HepG2 (cell line): ENCODE data around the gene RUSC1. TPM values are rescaled to one million over a fixed set of nuclear protein-coding genes. Genes with fewer than 3 reads are reported as not detected.

ENCODE experiments used
- CSRNP2 ChIP-seq: sonication (generic); formaldehyde crosslinking; conservative IDR thresholded peaks from 2 replicates; pipeline ENCODE4 v1.8.0; 2022; ENCODE audit warnings: low read depth, missing genetic modification reagents
- ELF4 ChIP-seq: sonication (generic); formaldehyde crosslinking; IDR thresholded peaks from 2 replicates; pipeline ENCODE4 v1.5.0; 2020; ENCODE audit warnings: missing genetic modification reagents, mild to moderate bottlenecking, moderate library complexity, borderline replicate concordance
- ELK4 ChIP-seq: sonication (generic); formaldehyde crosslinking; IDR thresholded peaks from 2 replicates; pipeline ENCODE4 v1.9.0; 2021; ENCODE audit warnings: missing genetic modification reagents, borderline replicate concordance
- ETV5 ChIP-seq: IDR thresholded peaks from 2 replicates; pipeline ENCODE4 v1.6.1; 2018; ENCODE audit warnings: missing biosample characterization, missing genetic modification reagents, inconsistent platforms, borderline replicate concordance
- HIVEP1 ChIP-seq: sonication (generic); formaldehyde crosslinking; IDR thresholded peaks from 2 replicates; pipeline ENCODE4 v1.4.0; 2020; ENCODE audit warnings: mild to moderate bottlenecking, missing genetic modification reagents
- HOXA3 ChIP-seq: sonication (generic); formaldehyde crosslinking; IDR thresholded peaks from 2 replicates; pipeline ENCODE4 v1.5.0; 2020; ENCODE audit warnings: missing genetic modification reagents
- KLF12 ChIP-seq: sonication (generic); formaldehyde crosslinking; IDR thresholded peaks from 2 replicates; pipeline ENCODE4 v1.4.0; 2020; ENCODE audit warnings: missing genetic modification reagents, borderline replicate concordance
- KMT2A ChIP-seq: sonication (generic); formaldehyde crosslinking; IDR thresholded peaks from 2 replicates; pipeline ENCODE4 v1.4.0; 2020; ENCODE audit warnings: missing genetic modification reagents
- STAT5B ChIP-seq: sonication (generic); formaldehyde crosslinking; IDR thresholded peaks from 2 replicates; pipeline ENCODE4 v1.4.0; 2020; ENCODE audit warnings: missing genetic modification reagents
- TP53 ChIP-seq: sonication (generic); formaldehyde crosslinking; conservative IDR thresholded peaks from 2 replicates; pipeline ENCODE4 v1.4.0; 2020; ENCODE audit warnings: missing genetic modification reagents
- XBP1 ChIP-seq: sonication (generic); formaldehyde crosslinking; IDR thresholded peaks from 2 replicates; pipeline ENCODE4 v1.5.0; 2020; ENCODE audit warnings: missing genetic modification reagents
- ZNF317 ChIP-seq: sonication (generic); formaldehyde crosslinking; IDR thresholded peaks from 2 replicates; pipeline ENCODE4 v1.5.0; 2020; ENCODE audit warnings: mild to moderate bottlenecking, missing genetic modification reagents
- ZNF629 ChIP-seq: sonication (generic); formaldehyde crosslinking; conservative IDR thresholded peaks from 2 replicates; pipeline ENCODE4 v1.5.0; 2020; ENCODE audit warnings: missing genetic modification reagents
- ZSCAN22 ChIP-seq: sonication (generic); formaldehyde crosslinking; IDR thresholded peaks from 2 replicates; pipeline ENCODE4 v1.4.0; 2020; ENCODE audit warnings: mild to moderate bottlenecking, missing genetic modification reagents
- polyA plus RNA-seq, 8 experiments: library from polyadenylated mRNA; depleted of rRNA in 3 of 8; stranded (reverse) in 7 of 8; unstranded in 1 of 8; fragments of >200 nt; fragmentation: Illumina TruSeq in 4 of 8; extraction: Trizol in 4 of 8; gene quantifications; 2 replicates each; pipeline versions ENCODE4 v1.2.1 to v1.2.3, GENCODE V29; 2011 to 2016; ENCODE audit warnings: low read depth in 4 of 8, missing spikeins in 1 of 8, mixed read lengths in 1 of 8; ENCODE audit not compliant: insufficient read depth in 1 of 8
- total RNA-seq, 5 experiments: library from RNA; depleted of rRNA; stranded (reverse); fragments of >200 nt; fragmentation: Illumina TruSeq; extraction: Trizol; gene quantifications; 2 replicates each; pipeline ENCODE4 v1.2.3, GENCODE V29; 2016; ENCODE audit warnings: low read depth in 1 of 5
- TF ChIP-seq, protein P1 (sequence below): sonication (generic); formaldehyde crosslinking; IDR thresholded peaks from 2 replicates; pipeline ENCODE4 v1.5.0; 2020; ENCODE audit warnings: mild to moderate bottlenecking, missing genetic modification reagents, borderline replicate concordance
- TF ChIP-seq, protein P2 (sequence below): sonication (generic); formaldehyde crosslinking; IDR thresholded peaks from 2 replicates; pipeline ENCODE4 v1.5.1; 2020; ENCODE audit warnings: mild to moderate bottlenecking, missing genetic modification reagents, moderate library complexity

The RUSC1 gene
- total and polyA plus RNA-seq, 2 of the 13 experiments (the other 11 are each of a cell fraction or from before 2014, with no cell fraction given), result 18.7 to 20.4 TPM

DNA sequence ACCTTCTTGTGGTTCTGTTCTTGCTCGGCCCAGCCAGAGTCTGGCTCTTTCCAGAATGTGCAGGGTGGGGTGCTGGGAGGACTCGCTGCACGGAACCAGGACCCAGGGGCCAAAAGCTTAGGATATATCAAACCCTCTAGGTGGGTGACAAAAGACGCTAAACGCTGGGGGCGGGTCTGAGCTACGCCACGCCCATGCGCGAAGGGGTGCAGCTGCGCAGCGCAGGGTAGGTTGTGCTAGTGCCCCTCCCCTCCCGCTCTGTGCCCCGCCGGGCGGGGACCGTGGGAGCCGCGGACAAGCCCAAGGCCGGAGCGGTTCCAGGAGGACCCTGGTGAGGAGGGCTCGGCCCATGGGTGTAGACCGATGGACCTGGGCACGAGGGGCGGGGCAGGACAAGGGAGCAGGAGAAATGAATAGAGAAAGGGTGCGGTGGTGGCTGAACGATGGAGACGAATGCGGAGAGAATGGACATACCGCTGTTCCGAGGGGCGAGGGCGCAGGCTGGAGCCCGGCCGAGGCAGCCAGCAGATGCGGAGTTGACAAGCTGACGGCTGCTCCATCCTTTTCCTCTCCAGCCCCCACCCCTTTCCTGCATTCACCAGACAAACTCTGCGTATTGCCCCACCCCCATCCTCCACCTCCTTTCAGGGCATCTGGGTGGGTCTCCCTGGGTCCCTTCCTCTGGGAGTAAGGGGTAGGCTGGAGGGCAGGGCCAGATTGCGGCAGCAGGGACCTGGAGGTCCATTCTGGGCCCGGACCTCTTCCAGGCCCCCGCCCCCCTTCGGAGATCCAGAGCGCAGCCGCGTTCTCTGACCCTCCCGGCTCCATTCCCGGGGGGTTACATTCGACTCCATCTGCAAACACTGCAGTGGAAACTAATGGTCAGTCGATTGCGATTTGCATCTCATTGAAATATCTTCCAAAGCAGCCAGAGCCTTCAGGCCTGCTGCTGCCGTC is at the start of gene RUSC1 (continued):
- TF ChIP-seq, protein P1, sequence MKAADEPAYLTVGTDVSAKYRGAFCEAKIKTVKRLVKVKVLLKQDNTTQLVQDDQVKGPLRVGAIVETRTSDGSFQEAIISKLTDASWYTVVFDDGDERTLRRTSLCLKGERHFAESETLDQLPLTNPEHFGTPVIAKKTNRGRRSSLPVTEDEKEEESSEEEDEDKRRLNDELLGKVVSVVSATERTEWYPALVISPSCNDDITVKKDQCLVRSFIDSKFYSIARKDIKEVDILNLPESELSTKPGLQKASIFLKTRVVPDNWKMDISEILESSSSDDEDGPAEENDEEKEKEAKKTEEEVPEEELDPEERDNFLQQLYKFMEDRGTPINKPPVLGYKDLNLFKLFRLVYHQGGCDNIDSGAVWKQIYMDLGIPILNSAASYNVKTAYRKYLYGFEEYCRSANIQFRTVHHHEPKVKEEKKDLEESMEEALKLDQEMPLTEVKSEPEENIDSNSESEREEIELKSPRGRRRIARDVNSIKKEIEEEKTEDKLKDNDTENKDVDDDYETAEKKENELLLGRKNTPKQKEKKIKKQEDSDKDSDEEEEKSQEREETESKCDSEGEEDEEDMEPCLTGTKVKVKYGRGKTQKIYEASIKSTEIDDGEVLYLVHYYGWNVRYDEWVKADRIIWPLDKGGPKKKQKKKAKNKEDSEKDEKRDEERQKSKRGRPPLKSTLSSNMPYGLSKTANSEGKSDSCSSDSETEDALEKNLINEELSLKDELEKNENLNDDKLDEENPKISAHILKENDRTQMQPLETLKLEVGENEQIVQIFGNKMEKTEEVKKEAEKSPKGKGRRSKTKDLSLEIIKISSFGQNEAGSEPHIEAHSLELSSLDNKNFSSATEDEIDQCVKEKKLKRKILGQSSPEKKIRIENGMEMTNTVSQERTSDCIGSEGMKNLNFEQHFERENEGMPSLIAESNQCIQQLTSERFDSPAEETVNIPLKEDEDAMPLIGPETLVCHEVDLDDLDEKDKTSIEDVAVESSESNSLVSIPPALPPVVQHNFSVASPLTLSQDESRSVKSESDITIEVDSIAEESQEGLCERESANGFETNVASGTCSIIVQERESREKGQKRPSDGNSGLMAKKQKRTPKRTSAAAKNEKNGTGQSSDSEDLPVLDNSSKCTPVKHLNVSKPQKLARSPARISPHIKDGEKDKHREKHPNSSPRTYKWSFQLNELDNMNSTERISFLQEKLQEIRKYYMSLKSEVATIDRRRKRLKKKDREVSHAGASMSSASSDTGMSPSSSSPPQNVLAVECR (CRISPR knock-in tag), result no peak
- TF ChIP-seq ZNF629 (no peak), KLF12 (no peak), ETV5 (no peak), ELK4 (CRISPR knock-in tag) (no peak), CSRNP2 (CRISPR knock-in tag) (no peak), STAT5B (CRISPR knock-in tag) (no peak), XBP1 (no peak), ZSCAN22 (CRISPR knock-in tag) (no peak), ZNF317 (CRISPR knock-in tag) (no peak), HOXA3 (CRISPR knock-in tag) (peak; percentile 61; the same call in 1 of the 2 replicates), TP53 (CRISPR knock-in tag) (no peak), HIVEP1 (no peak), ELF4 (CRISPR knock-in tag) (no peak), KMT2A (CRISPR knock-in tag) (no peak)
- TF ChIP-seq, protein P2, sequence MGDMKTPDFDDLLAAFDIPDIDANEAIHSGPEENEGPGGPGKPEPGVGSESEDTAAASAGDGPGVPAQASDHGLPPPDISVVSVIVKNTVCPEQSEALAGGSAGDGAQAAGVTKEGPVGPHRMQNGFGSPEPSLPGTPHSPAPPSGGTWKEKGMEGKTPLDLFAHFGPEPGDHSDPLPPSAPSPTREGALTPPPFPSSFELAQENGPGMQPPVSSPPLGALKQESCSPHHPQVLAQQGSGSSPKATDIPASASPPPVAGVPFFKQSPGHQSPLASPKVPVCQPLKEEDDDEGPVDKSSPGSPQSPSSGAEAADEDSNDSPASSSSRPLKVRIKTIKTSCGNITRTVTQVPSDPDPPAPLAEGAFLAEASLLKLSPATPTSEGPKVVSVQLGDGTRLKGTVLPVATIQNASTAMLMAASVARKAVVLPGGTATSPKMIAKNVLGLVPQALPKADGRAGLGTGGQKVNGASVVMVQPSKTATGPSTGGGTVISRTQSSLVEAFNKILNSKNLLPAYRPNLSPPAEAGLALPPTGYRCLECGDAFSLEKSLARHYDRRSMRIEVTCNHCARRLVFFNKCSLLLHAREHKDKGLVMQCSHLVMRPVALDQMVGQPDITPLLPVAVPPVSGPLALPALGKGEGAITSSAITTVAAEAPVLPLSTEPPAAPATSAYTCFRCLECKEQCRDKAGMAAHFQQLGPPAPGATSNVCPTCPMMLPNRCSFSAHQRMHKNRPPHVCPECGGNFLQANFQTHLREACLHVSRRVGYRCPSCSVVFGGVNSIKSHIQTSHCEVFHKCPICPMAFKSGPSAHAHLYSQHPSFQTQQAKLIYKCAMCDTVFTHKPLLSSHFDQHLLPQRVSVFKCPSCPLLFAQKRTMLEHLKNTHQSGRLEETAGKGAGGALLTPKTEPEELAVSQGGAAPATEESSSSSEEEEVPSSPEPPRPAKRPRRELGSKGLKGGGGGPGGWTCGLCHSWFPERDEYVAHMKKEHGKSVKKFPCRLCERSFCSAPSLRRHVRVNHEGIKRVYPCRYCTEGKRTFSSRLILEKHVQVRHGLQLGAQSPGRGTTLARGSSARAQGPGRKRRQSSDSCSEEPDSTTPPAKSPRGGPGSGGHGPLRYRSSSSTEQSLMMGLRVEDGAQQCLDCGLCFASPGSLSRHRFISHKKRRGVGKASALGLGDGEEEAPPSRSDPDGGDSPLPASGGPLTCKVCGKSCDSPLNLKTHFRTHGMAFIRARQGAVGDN (CRISPR knock-in tag), result no peak; the same call in 1 of the 2 replicates
